GM18909 (cell line): ENCODE measurements around the gene TCF12.
"Not testable (repeated sequence)": the region's sequence is repeated elsewhere in the genome, so short reads cannot be mapped to it uniquely, and the experiment has no call there.

Source experiments
- ATAC-seq: cut with Tn5 transposase; IDR thresholded peaks from one replicate; pipeline ENCODE4 v1.9.1; 2021; ENCODE audit warnings: mild to moderate bottlenecking; ENCODE audit not compliant: unreplicated experiment, poor library complexity

Gene TCF12

DNA sequence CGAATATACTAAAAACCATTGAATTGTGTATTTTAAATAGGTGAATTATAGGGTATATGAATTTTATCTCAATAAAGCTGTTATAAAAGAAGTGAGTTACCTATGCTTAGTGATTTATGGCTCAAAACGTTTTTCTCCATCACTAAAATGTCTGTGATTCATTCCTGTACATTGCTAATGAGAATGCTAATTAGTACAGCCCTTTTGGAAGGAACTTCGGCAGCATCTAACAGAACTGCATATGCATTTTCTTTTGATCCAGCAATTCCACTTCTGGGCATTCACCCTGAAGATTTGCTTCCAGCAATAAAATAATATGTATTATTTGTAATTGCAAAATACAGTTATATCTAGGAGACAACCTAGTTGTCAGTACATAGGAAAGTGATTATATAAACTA is 53.6 kb downstream of the TCF12 start:
- no peak for ATAC-seq

DNA sequence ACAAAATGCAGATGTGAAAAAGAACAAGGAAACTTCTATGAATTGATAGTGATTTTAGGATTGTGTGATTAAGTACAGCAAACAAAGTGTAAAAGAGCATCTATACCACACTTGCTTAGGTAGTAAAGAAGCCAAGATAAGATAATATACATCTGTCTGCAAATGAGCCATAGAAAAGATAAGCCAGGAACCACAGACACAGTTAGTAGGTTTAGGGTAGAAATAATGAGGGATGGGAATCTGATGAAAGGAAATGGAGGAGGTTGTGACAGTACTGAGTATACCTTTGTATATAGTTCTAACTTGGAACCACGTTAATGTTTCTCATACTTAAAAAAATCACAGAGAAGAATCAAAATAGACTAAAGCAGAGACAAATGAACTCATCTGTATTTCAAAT is 54.0 kb downstream of the TCF12 start:
- no peak for ATAC-seq

DNA sequence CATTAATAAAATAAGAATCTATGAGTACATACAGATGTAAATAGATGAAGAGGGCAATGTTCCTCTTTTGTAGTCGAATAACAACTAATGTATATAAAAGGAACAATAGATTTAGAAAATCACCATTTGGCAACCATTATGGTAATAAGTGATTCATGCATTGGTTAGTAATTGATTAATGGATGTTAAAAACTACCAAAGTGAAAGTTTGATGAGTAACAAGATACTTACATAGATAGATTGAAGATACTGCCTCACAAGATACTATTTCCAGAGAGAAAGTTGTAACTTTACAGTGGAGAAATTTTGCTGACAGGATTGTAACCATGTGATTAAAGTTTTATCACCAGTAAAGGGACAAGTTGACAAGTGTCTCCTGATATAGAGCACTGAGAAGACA is 55.0 kb downstream of the TCF12 start:
- no peak for ATAC-seq

DNA sequence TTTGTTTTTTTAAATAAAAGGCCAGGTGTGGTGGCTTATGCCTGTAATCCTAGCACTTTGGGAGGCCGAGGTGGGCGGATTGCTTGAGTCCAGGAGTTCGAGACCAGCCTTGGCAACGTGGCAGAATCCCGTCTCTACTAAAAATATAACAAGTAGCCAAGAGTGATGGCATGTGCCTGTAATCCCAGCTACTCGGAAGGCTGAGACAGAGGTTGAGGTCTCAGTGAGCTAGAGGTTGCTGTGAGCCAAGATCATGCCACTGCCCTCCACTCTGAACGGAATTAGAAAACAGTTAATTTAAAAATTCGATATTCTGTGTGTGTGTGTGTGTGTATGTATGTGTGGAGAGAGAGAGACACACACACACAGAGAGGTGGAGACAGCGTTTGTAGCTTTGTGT is 58.8 kb downstream of the TCF12 start:
- no peak for ATAC-seq

DNA sequence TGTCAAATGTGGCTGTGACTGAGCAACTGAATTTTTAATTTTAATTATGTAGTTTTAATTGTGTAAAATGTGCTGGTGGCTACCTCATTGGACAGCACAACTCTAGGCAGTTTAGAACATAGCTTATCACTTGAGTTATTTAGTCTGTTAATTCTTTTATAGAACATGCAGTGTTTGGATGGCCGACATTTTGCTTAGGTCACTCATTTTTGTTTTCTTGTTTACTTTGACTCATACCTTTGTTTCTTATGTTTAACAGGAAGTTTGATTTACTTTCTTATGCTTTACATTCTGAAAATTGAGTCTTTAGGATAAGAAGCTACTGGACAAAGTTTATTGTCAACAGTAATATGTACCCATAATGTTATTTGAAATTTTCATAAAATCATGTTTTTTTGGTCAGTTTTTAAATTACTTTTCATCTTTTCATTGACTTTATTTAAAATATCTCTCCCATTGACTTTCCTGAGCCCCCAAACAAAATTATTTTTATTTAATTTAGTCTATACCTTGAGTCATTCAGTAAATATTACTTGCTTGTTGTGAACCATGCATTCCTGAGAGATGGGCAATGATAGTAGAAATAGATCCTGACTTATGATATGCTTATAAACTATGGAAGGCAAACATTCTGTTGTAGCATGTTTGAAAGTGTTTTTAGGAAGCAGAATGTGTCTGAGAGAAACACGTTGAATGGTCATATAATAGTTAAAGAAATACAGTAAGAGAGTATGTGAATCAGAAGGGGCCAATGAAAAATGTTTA is 60.6 kb downstream of the TCF12 start:
- no peak for ATAC-seq

DNA sequence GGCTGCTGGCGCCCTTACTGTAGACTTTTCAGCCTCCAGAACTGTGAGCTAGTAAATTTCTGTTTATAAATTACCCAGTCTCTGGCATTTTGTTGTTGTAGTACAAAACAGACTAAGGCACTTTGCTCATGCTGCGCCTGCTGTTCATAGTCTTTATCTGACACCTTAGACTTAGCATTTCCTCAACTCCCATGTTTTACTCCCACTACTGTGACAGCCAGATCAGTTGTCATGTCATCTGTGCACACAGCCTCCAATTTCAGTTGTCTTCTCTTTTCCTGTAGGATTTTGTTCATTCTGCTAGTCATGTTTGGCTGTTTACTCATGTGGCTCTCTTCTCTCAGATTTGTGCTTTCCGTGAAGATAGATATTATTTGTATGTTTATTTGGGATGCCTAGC is 62.0 kb downstream of the TCF12 start:
- ATAC-seq, result no peak

DNA sequence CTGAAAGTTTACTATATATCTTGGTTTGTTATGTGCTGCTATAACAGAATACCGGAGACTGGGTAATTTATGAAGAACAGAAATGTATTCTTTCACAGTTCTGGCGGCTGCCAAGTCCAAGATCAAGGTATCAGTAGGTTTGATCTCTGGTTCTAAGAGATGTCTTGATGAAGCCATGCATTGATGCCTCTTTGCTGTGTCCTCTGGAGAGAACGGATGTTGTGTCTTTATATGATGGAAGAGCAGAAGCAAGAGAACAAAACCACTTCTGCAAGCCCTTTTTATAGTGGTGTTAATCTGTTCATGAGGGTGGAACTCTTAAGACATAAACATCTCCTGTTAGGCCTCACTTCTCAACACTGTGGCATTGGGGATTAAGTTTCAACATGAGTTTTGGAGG is 62.7 kb downstream of the TCF12 start:
- no peak for ATAC-seq

DNA sequence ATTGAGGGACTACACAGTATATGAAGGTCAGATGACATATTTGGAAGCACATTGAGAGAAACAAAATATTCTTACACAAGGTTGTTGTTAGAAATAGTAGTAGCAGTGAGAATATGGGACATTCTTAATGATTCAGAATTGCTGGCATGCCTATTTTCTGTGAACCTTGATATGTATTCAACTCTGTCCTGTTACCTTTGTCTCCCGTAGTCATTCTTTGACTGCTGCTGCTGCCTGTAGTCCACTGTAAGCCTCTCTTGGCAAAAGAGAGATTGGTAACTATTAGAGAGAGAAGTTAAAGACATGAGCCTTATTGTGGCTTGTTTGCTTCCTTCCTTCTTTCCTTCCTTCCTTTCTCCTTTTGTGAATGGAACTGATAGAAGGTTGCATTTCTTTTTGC is 64.5 kb downstream of the TCF12 start:
- no peak for ATAC-seq

DNA sequence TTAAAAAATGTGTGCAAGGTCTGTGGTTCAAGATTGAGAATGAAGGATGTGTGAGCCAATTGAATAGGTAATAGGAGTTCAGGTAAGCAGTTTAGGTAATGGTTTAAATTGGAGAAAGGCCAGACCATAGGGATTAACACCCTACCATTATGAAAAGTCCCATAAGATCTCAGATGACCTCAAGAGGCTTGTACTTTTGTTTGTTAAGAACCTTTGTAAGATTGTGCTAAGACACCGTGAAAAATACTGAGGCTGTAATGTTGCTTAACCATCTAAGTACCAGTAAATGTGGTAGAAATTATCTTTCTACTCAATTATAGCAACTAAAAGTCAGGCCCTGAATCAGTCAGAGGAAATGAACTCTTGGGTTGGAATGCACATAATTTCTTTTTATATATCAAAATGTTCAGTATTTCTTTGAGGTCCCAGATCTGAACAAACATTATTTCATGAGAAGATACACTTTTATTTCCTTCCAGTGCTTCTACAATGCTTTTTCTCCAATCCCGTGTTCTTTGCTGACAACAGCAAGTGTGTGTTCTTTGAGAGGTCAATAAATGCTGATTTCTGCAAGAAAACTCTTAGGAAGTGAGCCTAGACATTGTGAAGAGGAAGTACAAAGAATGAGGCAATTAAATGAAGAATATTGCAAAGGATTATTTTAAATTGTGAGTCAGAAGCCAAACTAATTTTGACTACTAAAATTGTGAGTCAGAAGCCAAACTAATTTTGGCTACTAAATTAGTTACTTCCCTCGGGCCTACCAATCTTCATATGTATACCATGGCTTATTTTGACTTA is 66.4 kb downstream of the TCF12 start:
- no peak for ATAC-seq

DNA sequence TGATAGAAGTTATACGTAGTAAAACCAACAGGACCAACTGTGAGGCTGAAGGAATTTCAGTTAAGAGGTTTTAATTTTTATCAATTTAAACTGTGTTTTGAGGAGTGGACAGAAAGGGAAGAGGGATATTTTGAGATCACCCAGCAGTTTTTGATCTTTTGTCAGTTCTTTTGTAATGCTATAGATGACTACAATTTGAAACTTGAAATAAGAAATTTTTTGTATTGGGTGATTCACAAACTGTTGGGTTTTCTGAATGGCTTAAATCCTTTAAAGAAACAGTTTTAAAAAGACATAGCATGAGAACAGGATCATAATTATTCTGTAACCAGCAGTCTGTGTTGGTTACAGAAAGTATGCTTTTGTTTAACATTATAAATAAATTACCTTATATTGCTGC is 67.4 kb downstream of the TCF12 start:
- ATAC-seq, result no peak

DNA sequence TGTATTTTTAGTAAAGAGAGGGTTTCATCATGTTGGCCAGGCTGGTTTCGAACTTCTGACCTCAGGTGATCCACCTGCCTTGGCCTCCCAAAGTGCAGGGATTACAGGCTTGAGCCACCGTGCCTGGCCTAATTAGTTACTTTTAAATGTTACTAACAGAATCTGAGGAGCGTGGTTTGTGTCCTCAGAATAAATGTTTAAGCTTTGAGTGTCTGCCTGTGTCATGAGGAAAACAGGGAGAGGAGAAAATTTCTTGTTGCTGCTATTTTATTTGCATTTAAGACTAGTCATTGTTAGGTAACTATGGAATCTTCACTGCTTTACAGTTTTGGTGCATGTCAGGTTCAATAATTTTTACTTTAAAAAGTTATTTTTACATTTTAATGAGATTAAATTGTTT is 68.8 kb downstream of the TCF12 start:
- no peak for ATAC-seq

DNA sequence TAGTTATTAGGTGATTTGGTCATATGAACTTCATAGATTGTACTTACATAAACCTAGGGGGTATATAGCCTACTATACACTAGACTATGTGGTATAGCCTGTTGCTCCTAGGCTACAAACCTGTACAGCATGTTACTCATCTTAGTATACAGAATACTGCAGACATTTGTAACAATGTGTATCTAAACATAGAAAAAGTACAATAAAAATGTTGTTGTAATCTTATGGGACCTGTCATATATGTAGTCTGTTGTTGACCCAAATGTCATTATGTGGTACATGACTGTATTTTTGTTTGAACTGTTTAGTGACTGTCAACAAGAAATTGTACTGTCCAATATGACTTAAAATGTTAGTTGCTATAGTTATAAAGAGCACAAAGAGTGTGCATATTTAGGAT is 69.8 kb downstream of the TCF12 start:
- ATAC-seq, result no peak

DNA sequence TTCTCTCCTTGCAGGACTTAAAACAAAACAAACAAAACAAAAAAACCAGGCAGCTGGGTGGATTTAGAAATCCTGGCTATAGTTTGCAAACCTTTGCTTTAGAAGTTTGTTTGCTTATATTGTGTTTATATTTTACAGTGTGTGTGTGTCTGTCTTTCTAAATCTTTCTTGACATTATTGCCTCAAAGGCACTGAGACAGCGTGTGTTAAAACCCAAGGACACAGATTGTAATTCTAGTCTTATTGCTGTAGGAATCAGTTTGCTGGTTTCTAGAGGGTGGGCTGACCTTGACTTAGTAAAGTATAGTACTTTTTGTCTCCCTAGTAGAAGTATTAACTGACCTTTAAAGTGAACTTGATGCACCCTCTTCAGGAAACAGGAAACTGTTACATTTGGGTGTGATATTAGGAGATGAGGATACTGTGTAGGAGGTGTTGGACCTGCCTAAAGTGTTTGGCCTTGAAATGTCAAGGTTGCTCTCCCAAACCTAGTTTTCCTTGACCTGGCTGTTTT is 71.0 kb downstream of the TCF12 start:
- ATAC-seq, result no peak

DNA sequence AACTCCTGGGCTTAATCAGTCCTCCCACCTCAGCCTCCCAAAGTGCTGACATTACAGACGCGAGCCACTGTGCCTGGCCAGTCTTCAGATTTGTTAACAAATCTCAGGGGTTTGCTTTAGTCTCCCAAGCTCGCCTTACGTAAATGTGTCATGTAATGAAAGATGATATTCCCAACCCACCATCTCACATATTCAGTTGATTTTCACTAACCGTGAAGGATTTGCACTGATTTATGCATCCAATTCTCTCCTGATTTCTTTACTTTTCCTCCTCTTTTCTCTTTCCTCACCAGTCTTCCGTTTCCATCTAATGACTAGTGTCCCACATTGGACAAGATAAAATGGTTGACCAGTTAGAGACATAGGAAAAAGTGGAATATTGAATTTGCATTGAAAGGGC is 72.6 kb downstream of the TCF12 start:
- no peak for ATAC-seq

DNA sequence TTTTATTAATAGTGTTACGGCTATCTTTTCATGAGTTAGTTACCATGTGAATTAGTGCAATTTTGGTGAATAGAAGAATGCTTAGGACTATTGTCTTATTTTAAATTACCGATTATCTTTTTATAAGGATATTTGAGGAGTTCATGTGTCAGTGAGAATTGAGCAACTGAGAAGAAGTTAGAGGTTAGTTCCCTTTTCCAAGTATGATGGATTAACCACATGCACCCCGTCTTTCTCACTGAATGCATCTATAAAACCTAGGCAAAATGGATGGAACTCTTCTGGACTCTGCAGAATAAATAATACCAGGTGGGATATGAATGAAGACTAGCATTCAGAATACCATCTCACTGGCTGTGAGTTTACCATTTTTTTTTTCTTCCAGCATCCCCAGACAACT is 74.3 kb downstream of the TCF12 start:
- no peak for ATAC-seq

DNA sequence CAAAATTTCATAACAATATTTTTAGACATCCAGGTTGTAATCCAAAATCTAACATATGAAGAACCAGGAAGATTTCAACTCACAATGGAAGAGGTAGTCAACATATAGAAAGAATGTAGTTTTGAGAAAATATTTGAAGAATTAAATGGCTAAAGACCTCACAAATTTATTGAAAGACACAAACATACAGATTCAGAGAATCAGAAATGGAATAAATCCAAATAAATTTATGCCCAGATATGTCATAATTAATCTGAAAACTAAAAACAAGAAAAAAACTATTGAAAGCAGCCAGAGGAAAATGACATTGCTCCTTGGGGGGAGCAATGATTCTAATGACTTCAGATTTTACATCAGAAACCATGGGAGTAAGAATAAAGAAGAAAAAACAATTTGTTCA is 75.8 kb downstream of the TCF12 start:
- ATAC-seq, result no peak

DNA sequence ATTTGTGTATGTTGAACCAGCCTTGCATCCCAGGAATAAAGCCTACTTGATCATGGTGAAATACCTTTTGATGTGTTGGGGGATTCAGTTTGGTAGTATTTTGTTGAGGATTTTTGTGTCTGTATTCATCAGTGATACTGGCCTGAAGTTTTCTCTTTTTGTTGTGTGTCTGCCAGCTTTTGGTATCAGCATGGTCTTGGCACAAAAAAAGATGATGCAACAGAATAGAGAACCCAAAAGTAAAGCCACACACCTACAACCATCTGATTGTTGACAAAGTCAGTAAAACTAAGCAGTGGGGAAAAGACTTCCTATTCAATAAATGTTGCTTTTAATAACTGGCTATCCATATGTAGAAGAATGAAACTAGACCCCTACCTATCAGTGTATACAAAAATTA is 77.6 kb downstream of the TCF12 start:
- no peak for ATAC-seq

DNA sequence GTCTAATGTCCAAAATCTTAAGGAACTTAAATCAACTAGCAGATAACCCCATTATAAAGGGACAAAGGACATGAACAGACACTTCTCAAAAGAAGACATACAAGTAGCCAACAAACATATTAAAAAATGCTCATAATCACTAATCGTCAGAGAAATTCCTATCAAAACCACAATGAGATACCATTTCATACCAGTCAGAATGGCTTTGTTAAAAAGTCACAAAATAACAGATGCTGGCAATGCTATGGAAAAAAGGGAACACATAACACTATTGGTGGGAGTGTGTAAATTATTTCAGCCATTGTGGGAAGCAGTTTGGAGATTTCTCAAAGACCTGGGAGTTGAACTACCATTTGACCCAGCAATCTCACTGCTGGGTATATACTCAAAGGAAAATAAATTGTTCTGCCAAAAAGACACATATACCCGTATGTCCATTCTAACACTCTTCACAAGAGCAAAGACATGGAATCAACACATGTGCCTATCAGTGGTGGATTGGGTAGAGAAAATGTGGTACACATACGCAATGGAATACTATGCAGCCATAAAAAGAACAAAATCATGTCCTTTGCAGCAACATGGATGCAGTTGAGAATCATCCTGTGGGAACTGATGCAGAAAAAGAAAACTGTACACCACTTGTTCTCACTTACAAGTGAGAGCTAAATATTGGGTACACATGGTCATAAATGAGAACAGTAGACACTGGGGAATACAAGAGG is 78.5 kb downstream of the TCF12 start:
- no peak for ATAC-seq

DNA sequence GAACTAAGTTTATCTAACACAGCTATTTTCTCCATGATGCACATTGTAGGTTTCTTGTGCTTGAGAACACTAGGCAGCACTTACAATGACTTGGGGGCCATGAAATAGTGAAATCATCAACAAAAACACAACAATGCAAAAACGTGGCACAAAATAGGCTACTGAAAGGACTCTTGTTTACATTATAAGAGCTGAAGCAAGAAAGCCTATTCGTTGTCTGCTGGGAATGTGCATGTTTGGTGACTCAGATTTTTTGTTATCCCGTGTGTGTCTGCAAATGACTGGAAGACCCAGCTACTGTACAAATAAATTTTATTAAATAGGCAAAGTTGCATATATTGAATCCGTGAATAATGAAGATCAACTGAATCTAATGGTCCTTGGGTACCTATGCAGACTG is 85.0 kb downstream of the TCF12 start:
- no peak for ATAC-seq

DNA sequence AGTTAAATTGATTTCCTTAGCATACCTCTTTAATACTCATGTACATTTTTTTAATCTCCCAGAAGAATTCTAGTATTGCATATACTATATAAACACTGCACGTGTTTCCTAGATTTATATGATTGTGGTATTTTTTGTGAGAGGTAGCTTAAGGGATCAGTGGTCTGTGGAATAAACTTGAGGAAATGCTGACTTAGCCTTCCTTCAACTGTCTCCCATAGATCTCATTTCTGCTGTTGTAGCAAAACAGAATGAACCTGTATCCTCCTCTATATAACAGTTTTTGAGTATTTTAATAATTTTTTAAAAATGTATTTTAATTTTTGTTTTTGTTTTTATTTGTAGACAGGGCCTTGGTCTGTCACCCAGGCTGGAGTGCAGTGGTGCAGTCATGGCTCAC is 86.8 kb downstream of the TCF12 start:
- no peak for ATAC-seq

DNA sequence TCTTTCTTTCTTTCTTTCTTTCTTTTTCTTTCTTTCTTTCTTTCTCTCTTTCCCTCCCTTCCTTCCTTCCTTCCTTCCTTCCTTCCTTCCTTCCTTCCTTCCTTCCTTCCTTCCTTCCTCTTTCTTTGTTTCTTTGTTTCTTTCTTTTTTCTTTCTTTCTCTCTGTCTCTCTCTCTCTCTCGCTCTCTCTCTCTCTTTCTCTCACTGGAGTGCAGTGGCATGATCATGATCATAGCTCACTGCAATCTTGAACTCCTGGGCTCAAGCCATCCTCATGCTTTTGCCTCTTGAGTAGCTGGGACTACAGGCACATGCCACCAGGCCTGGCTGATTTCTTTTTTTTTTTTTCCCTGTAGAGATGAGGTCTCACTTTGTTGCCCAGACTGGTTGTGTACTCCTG is 89.4 kb downstream of the TCF12 start:
- ATAC-seq, result not testable (repeated sequence)
